BLaER1 (cell line): ENCODE data around the gene GNL3L.
"Not testable (repeated sequence)": the region's sequence is repeated elsewhere in the genome, so short reads cannot be mapped to it uniquely, and the experiment has no call there.

Experiments used
- H3K27ac ChIP-seq: shearing (Covaris generic); formaldehyde crosslinking; 2 replicates; pipeline ENCODE4 v1.8.1; 2022
- H3K27me3 ChIP-seq: shearing (Covaris generic); formaldehyde crosslinking; 2 replicates; pipeline ENCODE4 v1.8.1; 2022
- H3K36me3 ChIP-seq: shearing (Covaris generic); formaldehyde crosslinking; 2 replicates; pipeline ENCODE4 v1.8.1; 2022
- H3K4me1 ChIP-seq: shearing (Covaris generic); formaldehyde crosslinking; 2 replicates; pipeline ENCODE4 v1.8.1; 2022
- H3K4me2 ChIP-seq: shearing (Covaris generic); formaldehyde crosslinking; 2 replicates; pipeline ENCODE4 v1.8.1; 2022
- H3K4me3 ChIP-seq: shearing (Covaris generic); formaldehyde crosslinking; 2 replicates; pipeline ENCODE4 v1.8.1; 2022
- H3K9ac ChIP-seq: shearing (Covaris generic); formaldehyde crosslinking; 2 replicates; pipeline ENCODE4 v1.8.1; 2022
- H3K9me3 ChIP-seq: shearing (Covaris generic); formaldehyde crosslinking; 2 replicates; pipeline ENCODE4 v1.8.1; 2022
- H4K20me1 ChIP-seq: shearing (Covaris generic); formaldehyde crosslinking; 2 replicates; pipeline ENCODE4 v1.8.1; 2022
- Cebpa-rat ChIP-seq: shearing (Covaris generic); IDR thresholded peaks from 2 replicates; pipeline ENCODE4 v1.8.1; 2022

Gene GNL3L

DNA sequence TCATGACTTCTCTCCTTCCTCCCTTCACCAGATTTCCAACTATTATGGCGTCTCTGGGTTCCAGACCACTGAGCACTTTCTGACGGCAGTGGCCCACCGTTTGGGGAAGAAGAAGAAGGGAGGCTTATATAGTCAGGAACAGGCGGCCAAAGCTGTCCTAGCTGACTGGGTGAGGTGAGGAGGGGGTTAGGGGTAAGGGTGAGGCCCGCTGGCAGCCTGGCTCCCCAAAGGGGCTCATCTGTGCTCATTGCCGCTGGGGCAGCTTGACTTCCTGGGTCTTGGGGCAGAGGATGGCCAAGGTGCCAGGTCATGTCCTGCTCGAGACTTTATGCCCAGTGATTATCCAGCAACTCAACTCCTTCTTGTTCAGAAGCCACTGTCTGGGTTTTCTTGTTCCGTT, 21.8 kb downstream of the GNL3L start:
- H3K36me3 ChIP-seq: peaks cover 99% of the 10 kb centered on the region
- H3K27ac ChIP-seq: no peak overlapping the region
- no peak for TF ChIP-seq Cebpa-rat
- no peaks in the 10 kb centered on the region for H3K4me1 ChIP-seq
- no peak overlapping the region for H3K4me3 ChIP-seq
- H4K20me1 ChIP-seq: peaks cover 20% of the 10 kb centered on the region; the same call in 1 of the 2 replicates
- H3K4me2 ChIP-seq: no peak overlapping the region
- peaks cover 82% of the 10 kb centered on the region for H3K27me3 ChIP-seq
- H3K9me3 ChIP-seq: no peaks in the 10 kb centered on the region
- H3K9ac ChIP-seq: no peak overlapping the region

DNA sequence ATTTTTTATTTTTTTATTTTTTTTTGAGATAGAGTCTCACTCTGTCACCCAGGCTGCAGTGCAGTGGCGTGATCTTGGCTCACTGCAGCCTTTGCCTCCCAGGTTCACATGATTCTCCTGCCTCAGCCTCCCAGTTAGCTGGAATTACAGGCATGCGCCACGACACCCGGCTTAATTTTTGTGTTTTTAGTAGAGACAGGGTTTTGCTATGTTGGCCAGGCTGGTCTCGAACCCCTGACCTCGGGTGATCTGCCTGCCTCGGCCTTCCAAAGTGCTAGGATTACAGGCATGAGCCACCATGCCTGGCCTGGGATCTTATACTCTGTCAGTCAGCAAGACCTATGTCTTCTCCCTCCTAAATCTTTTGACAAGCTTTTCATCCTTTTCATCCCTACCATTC, 25.0 kb downstream of the GNL3L start:
- H3K4me3 ChIP-seq, H3K4me1 ChIP-seq, H3K4me2 ChIP-seq, H3K9ac ChIP-seq, H3K9me3 ChIP-seq, H3K27ac ChIP-seq: not testable (repeated sequence)
- peaks cover 61% of the 10 kb centered on the region for H3K27me3 ChIP-seq
- peaks cover 99% of the 10 kb centered on the region for H3K36me3 ChIP-seq
- H4K20me1 ChIP-seq: peaks cover 20% of the 10 kb centered on the region; the same call in 1 of the 2 replicates

DNA sequence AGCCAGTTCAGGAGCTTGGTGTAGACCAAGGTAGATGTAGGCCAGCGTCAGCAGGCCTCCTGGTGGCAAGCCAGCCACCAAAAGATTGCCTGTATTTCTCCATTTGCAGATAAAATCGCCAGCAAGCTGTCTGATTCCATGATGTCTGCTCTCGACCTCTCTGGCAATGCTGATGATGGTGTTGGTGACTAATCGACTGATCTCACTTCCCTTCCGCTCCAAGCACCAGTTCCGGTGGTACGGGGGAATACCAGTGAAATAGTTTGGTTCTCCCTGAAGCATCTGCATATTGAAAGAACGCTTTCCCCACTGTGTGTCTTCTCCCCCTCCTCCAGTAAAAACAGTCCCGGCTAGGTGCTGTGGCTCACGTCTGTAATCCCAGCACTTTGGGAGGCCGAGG, 30.4 kb downstream of the GNL3L start:
- Histone ChIP-seq H3K27me3 (peaks cover 47% of the 10 kb centered on the region), H3K9me3 (no peaks in the 10 kb centered on the region), H4K20me1 (no peaks in the 10 kb centered on the region), H3K27ac (no peak overlapping the region), H3K4me2 (no peak overlapping the region), H3K9ac (no peak overlapping the region), H3K36me3 (peaks cover 89% of the 10 kb centered on the region), H3K4me3 (no peak overlapping the region), H3K4me1 (no peaks in the 10 kb centered on the region)
- TF ChIP-seq Cebpa-rat: no peak

DNA sequence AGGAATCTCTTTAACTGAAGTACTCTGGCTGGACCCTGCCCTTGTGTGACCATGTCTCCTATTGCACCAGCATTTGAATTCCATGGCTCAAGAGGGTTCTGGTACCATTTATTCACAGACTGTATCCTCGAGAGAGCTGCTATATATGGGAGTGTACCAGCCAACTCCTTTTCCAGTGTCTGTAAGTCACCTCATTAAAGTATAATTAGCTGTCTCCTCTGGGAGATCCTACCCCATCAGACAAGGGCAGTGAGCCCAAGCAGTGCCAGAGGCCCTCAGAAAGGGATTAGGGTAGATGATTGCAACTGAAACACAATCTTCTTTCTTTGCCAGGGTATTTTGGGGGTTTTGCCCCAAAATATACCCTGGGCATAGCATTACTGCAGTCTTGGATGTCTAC, 31.6 kb downstream of the GNL3L start:
- Histone ChIP-seq H3K27ac (no peak overlapping the region), H3K4me3 (no peak overlapping the region), H3K27me3 (peaks cover 59% of the 10 kb centered on the region), H3K9ac (no peak overlapping the region), H3K4me2 (no peak overlapping the region), H3K36me3 (peaks cover 83% of the 10 kb centered on the region), H3K9me3 (no peaks in the 10 kb centered on the region), H4K20me1 (no peaks in the 10 kb centered on the region), H3K4me1 (no peaks in the 10 kb centered on the region)
- no peak for TF ChIP-seq Cebpa-rat

DNA sequence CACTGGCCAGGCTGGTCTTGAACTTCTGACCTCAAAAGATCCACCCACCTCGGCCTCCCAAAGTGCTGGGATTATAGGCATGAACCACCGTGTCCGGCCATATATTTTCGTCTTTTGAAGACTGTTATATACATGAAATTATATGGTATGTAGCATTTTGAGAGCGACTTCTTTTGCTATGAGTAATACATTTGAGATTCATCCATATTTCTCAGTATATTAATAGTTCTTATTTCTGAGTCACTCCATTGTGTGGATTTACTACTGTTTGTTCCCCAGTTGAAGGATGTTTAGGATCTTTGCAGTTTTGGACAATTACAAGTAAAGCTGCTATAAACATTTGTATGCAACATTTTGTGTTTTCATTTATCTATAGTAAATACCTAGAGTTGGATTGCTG, 34.9 kb downstream of the GNL3L start:
- H4K20me1 ChIP-seq: no peaks in the 10 kb centered on the region
- no peak overlapping the region for H3K4me3 ChIP-seq
- H3K4me1 ChIP-seq: no peaks in the 10 kb centered on the region
- peaks cover 17% of the 10 kb centered on the region for H3K9me3 ChIP-seq
- H3K27ac ChIP-seq: no peak overlapping the region
- H3K9ac ChIP-seq: no peak overlapping the region
- TF ChIP-seq Cebpa-rat: no peak
- H3K27me3 ChIP-seq: peaks cover 71% of the 10 kb centered on the region
- no peak overlapping the region for H3K4me2 ChIP-seq
- peaks cover 61% of the 10 kb centered on the region for H3K36me3 ChIP-seq

DNA sequence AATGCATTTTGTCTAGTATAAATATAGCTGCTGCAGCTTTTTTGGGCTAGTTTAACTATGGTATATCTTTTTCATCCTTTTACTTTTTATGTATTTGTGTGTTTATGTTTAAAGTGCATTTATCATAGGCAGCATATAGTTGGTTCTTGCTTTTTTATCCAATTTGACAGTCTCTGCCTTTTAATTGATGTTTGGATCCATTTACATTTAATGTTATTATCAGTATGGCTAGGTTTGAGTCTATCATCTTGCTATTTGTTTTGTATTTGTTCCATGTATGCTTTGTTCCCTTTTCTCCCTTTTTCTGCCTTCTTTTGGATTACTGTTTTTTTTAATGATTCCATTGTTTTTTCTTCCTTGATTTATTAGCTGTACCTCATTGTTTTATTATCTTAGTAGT, 40.3 kb downstream of the GNL3L start:
- H3K27ac ChIP-seq: no peak overlapping the region
- peaks cover 33% of the 10 kb centered on the region for H3K27me3 ChIP-seq
- peaks cover 48% of the 10 kb centered on the region for H3K9me3 ChIP-seq
- H3K36me3 ChIP-seq: peaks cover 26% of the 10 kb centered on the region
- H3K4me3 ChIP-seq: no peak overlapping the region
- H3K4me2 ChIP-seq: no peak overlapping the region
- no peaks in the 10 kb centered on the region for H3K4me1 ChIP-seq
- no peaks in the 10 kb centered on the region for H4K20me1 ChIP-seq
- no peak for TF ChIP-seq Cebpa-rat
- H3K9ac ChIP-seq: no peak overlapping the region

DNA sequence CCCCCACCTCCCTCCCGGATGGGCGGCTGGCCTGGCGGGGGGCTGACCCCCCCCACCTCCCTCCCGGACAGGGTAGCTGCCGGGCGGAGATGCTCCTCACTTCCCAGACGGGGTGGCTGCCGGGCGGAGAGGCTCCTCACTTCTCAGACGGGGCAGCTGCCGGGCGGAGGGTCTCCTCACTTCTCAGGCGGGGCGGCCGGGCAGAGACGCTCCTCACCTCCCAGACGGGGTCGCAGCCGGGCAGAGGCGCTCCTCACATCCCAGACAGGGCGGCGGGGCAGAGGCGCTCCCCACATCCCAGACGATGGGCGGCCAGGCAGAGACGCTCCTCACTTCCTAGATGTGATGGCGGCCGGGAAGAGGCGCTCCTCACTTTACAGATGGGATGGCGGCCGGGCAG, 42.6 kb downstream of the GNL3L start:
- Histone ChIP-seq H3K36me3 (peaks cover 21% of the 10 kb centered on the region), H3K9me3 (peaks cover 48% of the 10 kb centered on the region), H3K27me3 (peaks cover 17% of the 10 kb centered on the region)
- not testable (repeated sequence) for H3K4me1 ChIP-seq, H3K27ac ChIP-seq, H3K4me3 ChIP-seq, H3K4me2 ChIP-seq, H3K9ac ChIP-seq, H4K20me1 ChIP-seq

DNA sequence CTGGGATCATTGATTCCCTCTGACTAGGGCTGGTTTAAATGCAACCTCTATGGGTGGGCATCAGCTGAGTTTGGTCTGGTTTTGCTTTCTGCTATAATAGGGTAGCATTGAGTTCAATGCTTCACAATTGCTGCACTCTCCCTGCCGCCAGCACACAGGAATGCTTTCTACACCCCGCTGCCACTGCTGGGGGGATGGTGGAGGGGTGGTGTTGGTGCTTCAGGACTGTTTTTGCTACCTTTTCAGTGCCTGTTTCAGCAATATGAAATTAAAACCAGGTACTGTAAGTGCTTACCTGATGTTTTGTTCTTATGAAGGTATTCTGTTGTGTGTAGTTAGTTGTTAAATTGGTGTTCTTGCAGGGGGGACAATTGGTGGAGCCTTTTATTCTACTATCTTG, 67.7 kb downstream of the GNL3L start:
- Histone ChIP-seq H4K20me1 (no peaks in the 10 kb centered on the region), H3K36me3 (no peaks in the 10 kb centered on the region), H3K27ac (no peak overlapping the region), H3K4me2 (no peak overlapping the region), H3K9me3 (no peaks in the 10 kb centered on the region), H3K4me1 (no peaks in the 10 kb centered on the region), H3K9ac (no peak overlapping the region), H3K27me3 (peaks cover 40% of the 10 kb centered on the region), H3K4me3 (no peak overlapping the region)
- no peak for TF ChIP-seq Cebpa-rat

DNA sequence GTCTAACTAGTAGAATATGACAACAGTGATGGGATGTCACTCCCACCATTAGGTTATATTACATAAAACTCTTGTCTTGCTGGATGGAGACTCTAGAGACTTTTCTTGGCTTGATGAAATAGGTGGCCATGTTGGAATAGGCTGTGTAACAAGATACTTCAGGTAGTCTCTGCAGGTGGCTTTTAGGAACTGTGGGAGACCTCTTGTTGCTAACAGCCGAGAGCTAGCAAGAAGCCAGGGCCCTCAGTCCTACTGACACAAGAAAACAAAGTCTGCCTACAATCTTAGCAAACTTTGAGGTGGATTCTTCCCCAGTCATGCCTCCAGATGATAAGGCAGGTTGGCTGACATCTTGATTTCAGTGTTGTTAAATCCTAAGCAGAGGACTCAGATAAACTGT, 72.5 kb downstream of the GNL3L start:
- H3K4me3 ChIP-seq: no peak overlapping the region
- no peaks in the 10 kb centered on the region for H4K20me1 ChIP-seq
- H3K9me3 ChIP-seq: no peaks in the 10 kb centered on the region
- no peaks in the 10 kb centered on the region for H3K36me3 ChIP-seq
- H3K27me3 ChIP-seq: peaks cover 46% of the 10 kb centered on the region
- no peaks in the 10 kb centered on the region for H3K4me1 ChIP-seq
- no peak overlapping the region for H3K27ac ChIP-seq
- no peak overlapping the region for H3K9ac ChIP-seq
- TF ChIP-seq Cebpa-rat: no peak
- no peak overlapping the region for H3K4me2 ChIP-seq
